KMS-11 (cell line): ENCODE data around the gene CFTR.

Source experiments
- H2AFZ ChIP-seq: fragments of 200-600 bp; sonication (generic); 2 replicates; pipeline ENCODE4 v1.6.1; 2016; ENCODE audit warnings: antibody characterized with exemption, mixed run types, low read depth
- H3K27ac ChIP-seq: fragments of 200-600 bp; sonication (generic); 2 replicates; pipeline ENCODE4 v1.6.1; 2016; ENCODE audit warnings: mild to moderate bottlenecking, mixed run types
- H3K27me3 ChIP-seq: fragments of 200-600 bp; sonication (generic); 2 replicates; pipeline ENCODE4 v1.6.1; 2017; ENCODE audit warnings: mild to moderate bottlenecking, low read depth, mixed run types, moderate library complexity; ENCODE audit not compliant: insufficient read depth
- H3K36me3 ChIP-seq: fragments of 200-600 bp; sonication (generic); 2 replicates; pipeline ENCODE4 v1.6.1; 2017; ENCODE audit warnings: mild to moderate bottlenecking, mixed run types; ENCODE audit not compliant: insufficient read depth
- H3K4me1 ChIP-seq: fragments of 200-600 bp; sonication (generic); 2 replicates; pipeline ENCODE4 v1.6.1; 2016; ENCODE audit warnings: mild to moderate bottlenecking, low read depth, mixed run types; ENCODE audit not compliant: poor library complexity, severe bottlenecking
- H3K4me2 ChIP-seq: fragments of 200-600 bp; sonication (generic); 2 replicates; pipeline ENCODE4 v1.7.0; 2016; ENCODE audit warnings: mild to moderate bottlenecking, mixed run types
- H3K4me3 ChIP-seq: fragments of 200-600 bp; sonication (generic); IDR thresholded peaks from 2 replicates; pipeline ENCODE4 v1.6.1; 2017; ENCODE audit warnings: low read depth, low read length, mixed read lengths; ENCODE audit not compliant: insufficient read depth
- H3K79me2 ChIP-seq: fragments of 200-600 bp; sonication (generic); 2 replicates; pipeline ENCODE4 v1.6.1; 2016; ENCODE audit warnings: low read depth, mixed run types; ENCODE audit not compliant: insufficient read depth
- H3K9ac ChIP-seq: fragments of 200-600 bp; sonication (generic); 2 replicates; pipeline ENCODE4 v1.6.1; 2016; ENCODE audit warnings: mild to moderate bottlenecking, mixed run types
- H4K20me1 ChIP-seq: fragments of 200-600 bp; sonication (generic); 2 replicates; pipeline ENCODE4 v1.6.1; 2016; ENCODE audit warnings: mild to moderate bottlenecking, mixed run types; ENCODE audit not compliant: insufficient read depth
- CTCF ChIP-seq: fragments of 200-600 bp; sonication (generic); conservative IDR thresholded peaks from 2 replicates; pipeline ENCODE4 v1.6.1; 2017; ENCODE audit warnings: low read depth, mild to moderate bottlenecking, antibody characterized with exemption, low read length, moderate library complexity, mixed read lengths

Gene CFTR

GRCh38 chr7:117640465-117640864 is 160.6 kb downstream of the CFTR start:
- Histone ChIP-seq H3K4me2 (no peak overlapping the region), H2AFZ (no peak overlapping the region), H3K4me1 (no peaks in the 10 kb centered on the region), H3K36me3 (no peaks in the 10 kb centered on the region), H3K9ac (no peak overlapping the region), H4K20me1 (no peaks in the 10 kb centered on the region), H3K79me2 (no peaks in the 10 kb centered on the region), H3K4me3 (no peak overlapping the region), H3K27me3 (no peaks in the 10 kb centered on the region), H3K27ac (no peak overlapping the region)
- TF ChIP-seq CTCF, result no peak

- Histone ChIP-seq H3K27ac (no peak overlapping the region), H3K36me3 (no peaks in the 10 kb centered on the region)
Observed at GRCh38 chr7:117645481-117646165, 165.8 kb downstream of the CFTR start.

GRCh38 chr7:117648203-117648866 is 168.5 kb downstream of the CFTR start:
- peak overlapping the region; percentile 7; the same call in 1 of the 2 replicates for H2AFZ ChIP-seq
- H3K4me1 ChIP-seq, result peaks cover 11% of the 10 kb centered on the region
- no peak overlapping the region for H3K9ac ChIP-seq
- H3K4me2 ChIP-seq, result peak overlapping the region; percentile 15
- no peak for TF ChIP-seq CTCF
- no peaks in the 10 kb centered on the region for H3K36me3 ChIP-seq
- H3K27ac ChIP-seq, result peak overlapping the region; percentile 2; the same call in 1 of the 2 replicates
- no peaks in the 10 kb centered on the region for H3K27me3 ChIP-seq
- no peak overlapping the region for H3K4me3 ChIP-seq
- no peaks in the 10 kb centered on the region for H4K20me1 ChIP-seq
- H3K79me2 ChIP-seq, result no peaks in the 10 kb centered on the region

More at GRCh38 chr7:117645481-117646165, 165.8 kb downstream of the CFTR start:
- no peaks in the 10 kb centered on the region for H3K79me2 ChIP-seq
- no peak overlapping the region for H2AFZ ChIP-seq
- H3K27me3 ChIP-seq, result no peaks in the 10 kb centered on the region
- no peak overlapping the region for H3K4me3 ChIP-seq
- no peaks in the 10 kb centered on the region for H4K20me1 ChIP-seq
- peaks cover 11% of the 10 kb centered on the region for H3K4me1 ChIP-seq
- TF ChIP-seq CTCF, result no peak
- H3K4me2 ChIP-seq, result no peak overlapping the region
- no peak overlapping the region for H3K9ac ChIP-seq

- no peak overlapping the region for H2AFZ ChIP-seq
Observed at GRCh38 chr7:117652943-117653680, 173.3 kb downstream of the CFTR start.

More at GRCh38 chr7:117652943-117653680, 173.3 kb downstream of the CFTR start:
- H3K9ac ChIP-seq, result no peak overlapping the region
- H3K4me1 ChIP-seq, result peaks cover 9% of the 10 kb centered on the region
- no peak overlapping the region for H3K4me3 ChIP-seq
- TF ChIP-seq CTCF, result no peak
- H4K20me1 ChIP-seq, result no peaks in the 10 kb centered on the region
- no peaks in the 10 kb centered on the region for H3K27me3 ChIP-seq
- no peaks in the 10 kb centered on the region for H3K36me3 ChIP-seq
- H3K27ac ChIP-seq, result no peak overlapping the region
- H3K79me2 ChIP-seq, result no peaks in the 10 kb centered on the region
- no peak overlapping the region for H3K4me2 ChIP-seq
